ENCODE results near the gene INPP4B.

INPP4B gene

GRCh38 chr4:141999446-142000143, 846.5 kb downstream of the INPP4B start:
- no peaks in the 10 kb centered on the region for H3K4me1 Mint-ChIP-seq
- H3K27me3 Mint-ChIP-seq = no peaks in the 10 kb centered on the region
- no peak overlapping the region for H3K4me3 Mint-ChIP-seq
- H3K9me3 Mint-ChIP-seq = peaks cover 5% of the 10 kb centered on the region
- no peak overlapping the region for H3K27ac Mint-ChIP-seq
- ATAC-seq = no peak
- H3K36me3 Mint-ChIP-seq = no peaks in the 10 kb centered on the region

GRCh38 chr4:141995056-141995455, 851.0 kb downstream of the INPP4B start:
- no peaks in the 10 kb centered on the region for H3K27me3 Mint-ChIP-seq
- no peaks in the 10 kb centered on the region for H3K4me1 Mint-ChIP-seq
- H3K9me3 Mint-ChIP-seq = peaks cover 9% of the 10 kb centered on the region
- ATAC-seq = no peak
- H3K36me3 Mint-ChIP-seq = no peaks in the 10 kb centered on the region
- no peak overlapping the region for H3K27ac Mint-ChIP-seq
- no peak overlapping the region for H3K4me3 Mint-ChIP-seq

- Mint-ChIP-seq H3K36me3 (no peaks in the 10 kb centered on the region), H3K27me3 (no peaks in the 10 kb centered on the region), H3K4me3 (no peak overlapping the region), H3K9me3 (peaks cover 3% of the 10 kb centered on the region), H3K27ac (no peak overlapping the region), H3K4me1 (no peaks in the 10 kb centered on the region)
- ATAC-seq = no peak
Measured at GRCh38 chr4:141977433-141977832, 868.7 kb downstream of the INPP4B start.

Measured in stimulated activated memory B cell treated with anti-CD40 and anti-IgM and Interleukin-4, amounts not matched to agents 10 μg/mL and 1 μg/mL and 100 μg/mL, for 72 hours (primary cell).